Keratinocyte (primary cell): ENCODE measurements around the gene THRAP3.

Experiments
- CTCF ChIP-seq, 3 experiments: IDR thresholded peaks in 1 of 3; conservative IDR thresholded peaks in 1 of 3; optimal IDR thresholded peaks in 1 of 3; 2 replicates in 2 of 3; 3 replicates in 1 of 3; pipeline versions ENCODE3 to v1.5.1; 2011; ENCODE audit warnings: low read length in 3 of 3, mild to moderate bottlenecking in 3 of 3, moderate library complexity in 2 of 3, control low read depth in 1 of 3, inconsistent platforms in 1 of 3; ENCODE audit not compliant: insufficient read depth in 2 of 3; ENCODE audit errors: extremely low read depth in 1 of 3
- EZH2 ChIP-seq: IDR thresholded peaks from one replicate; pipeline ENCODE4 v1.6.1; 2012; ENCODE audit warnings: inconsistent platforms, mild to moderate bottlenecking, low read length, moderate library complexity

GRCh38 chr1:36187800-36188593 lies 36.2 kb upstream of the THRAP3 start:
- TF ChIP-seq CTCF (optimal IDR thresholded peaks at IDR 0.05 in 1 of 3, IDR thresholded peaks at IDR 0.05 in 1 of 3, conservative IDR thresholded peaks at IDR 0.05 in 1 of 3; ENCODE audit: extremely low read depth in 1 of 3, insufficient read depth in 2 of 3, low read length in 3 of 3) = peak; percentile 82 to 100 (median 96)
- TF ChIP-seq EZH2 = no peak
